IMR-90 (cell line): ENCODE data around the gene ULBP2. TPM values are rescaled to one million over a fixed set of nuclear protein-coding genes. Genes with fewer than 3 reads are reported as not detected.

Experiments
- ATAC-seq: fragments of 200-7000 bp; cut with Tn5 transposase; 2 replicates; pipeline ENCODE4 v1.9.1; 2020; ENCODE audit warnings: low read depth, mild to moderate bottlenecking, moderate library complexity
- BruUV-seq: library from RNA; stranded (reverse); fragments of 400-500 nt; replicated peaks from 2 replicates; lab custom pipeline; 2021; lab: Mats Ljungman, UMichigan
- CTCF ChIA-PET: fragments of 300-600 bp; formaldehyde crosslinking; extraction: SDS; loops from one replicate; lab custom pipeline; 2021; ENCODE audit warnings: antibody characterized with exemption; lab: Yijun Ruan, JAX
- POLR2A ChIA-PET: fragments of 300-600 bp; sonication (Branson Sonifier 250); formaldehyde crosslinking; loops from one replicate; lab custom pipeline; 2022; ENCODE audit warnings: antibody characterized with exemption; ENCODE audit not compliant: unreplicated experiment; lab: Charles Lee
- DNase-seq: peaks from one replicate; pipeline ENCODE4 v3.0.0; 2013
- H2AFZ ChIP-seq: replicated peaks from 2 replicates; pipeline ENCODE3; 2013; ENCODE audit warnings: low read length, mild to moderate bottlenecking; ENCODE audit not compliant: poor library complexity
- H2AK5ac ChIP-seq: 2 replicates; pipeline ENCODE4 v1.6.1; 2013; ENCODE audit warnings: low read depth, low read length, inconsistent platforms
- H2AK9ac ChIP-seq: replicated peaks from 2 replicates; pipeline ENCODE3; 2013; ENCODE audit warnings: mild to moderate bottlenecking, low read depth, low read length, moderate library complexity; ENCODE audit not compliant: poor library complexity
- H2BK120ac ChIP-seq: 2 replicates; pipeline ENCODE4 v1.6.1; 2013; ENCODE audit warnings: low read depth, low read length, inconsistent platforms
- H2BK15ac ChIP-seq: 3 replicates; pipeline ENCODE4 v1.6.1; 2013; ENCODE audit warnings: low read depth, low read length, inconsistent platforms
- H2BK20ac ChIP-seq: 2 replicates; pipeline ENCODE4 v1.6.1; 2013; ENCODE audit warnings: low read depth, mild to moderate bottlenecking, inconsistent platforms, low read length, moderate library complexity
- H2BK5ac ChIP-seq: 2 replicates; pipeline ENCODE4 v1.6.1; 2013; ENCODE audit warnings: mild to moderate bottlenecking, low read depth, low read length, inconsistent platforms; ENCODE audit not compliant: poor library complexity, severe bottlenecking
- H3K14ac ChIP-seq: replicated peaks from 2 replicates; pipeline ENCODE4 v1.6.1; 2013; ENCODE audit warnings: low read depth, low read length, inconsistent platforms
- H3K18ac ChIP-seq: 2 replicates; pipeline ENCODE4 v1.6.1; 2013; ENCODE audit warnings: low read depth, low read length, control low read depth
- H3K23ac ChIP-seq: 2 replicates; pipeline ENCODE4 v1.6.1; 2013; ENCODE audit warnings: low read depth, low read length, inconsistent platforms
- H3K27ac ChIP-seq: 2 replicates; pipeline ENCODE4 v1.5.1; 2013; ENCODE audit warnings: mild to moderate bottlenecking, control low read depth, low read length; ENCODE audit not compliant: insufficient read depth
- H3K27me3 ChIP-seq: 2 replicates; pipeline ENCODE4 v1.6.1; 2013; ENCODE audit warnings: low read length; ENCODE audit not compliant: control insufficient read depth, insufficient read depth
- H3K36me3 ChIP-seq: 2 replicates; pipeline ENCODE4 v1.6.1; 2013; ENCODE audit warnings: low read length, mixed read lengths; ENCODE audit not compliant: control insufficient read depth, insufficient read depth
- H3K4ac ChIP-seq: 2 replicates; pipeline ENCODE4 v1.6.1; 2013; ENCODE audit warnings: low read depth, low read length, inconsistent platforms
- H3K4me1 ChIP-seq: 2 replicates; pipeline ENCODE4 v1.6.1; 2013; ENCODE audit warnings: low read length, mixed read lengths; ENCODE audit not compliant: control insufficient read depth, insufficient read depth
- H3K4me2 ChIP-seq: 2 replicates; pipeline ENCODE4 v1.6.1; 2013; ENCODE audit warnings: low read depth, mild to moderate bottlenecking, control low read depth, low read length, moderate library complexity
- H3K4me3 ChIP-seq: 2 replicates; pipeline ENCODE4 v1.5.1; 2013; ENCODE audit warnings: low read depth, mild to moderate bottlenecking, control low read depth, low read length, moderate library complexity; ENCODE audit not compliant: insufficient read depth
- H3K56ac ChIP-seq: 2 replicates; pipeline ENCODE4 v1.6.1; 2013; ENCODE audit warnings: low read length, inconsistent platforms; ENCODE audit not compliant: insufficient read depth; ENCODE audit errors: extremely low read depth
- H3K79me1 ChIP-seq, 2 experiments: 2 replicates each; pipeline ENCODE4 v1.6.1; 2013; ENCODE audit warnings: low read length in 2 of 2, inconsistent platforms in 1 of 2, low read depth in 1 of 2
- H3K9ac ChIP-seq: 2 replicates; pipeline ENCODE4 v1.6.1; 2013; ENCODE audit warnings: low read depth, low read length, control low read depth
- H3K9me1 ChIP-seq: 2 replicates; pipeline ENCODE4 v1.6.1; 2013; ENCODE audit warnings: low read length, inconsistent platforms; ENCODE audit not compliant: insufficient read depth
- H3K9me3 ChIP-seq: 2 replicates; pipeline ENCODE4 v1.6.1; 2013; ENCODE audit warnings: low read length; ENCODE audit not compliant: control insufficient read depth, insufficient read depth
- H4K20me1 ChIP-seq: 2 replicates; pipeline ENCODE4 v1.6.1; 2013; ENCODE audit warnings: low read length, inconsistent platforms; ENCODE audit not compliant: insufficient read depth
- H4K5ac ChIP-seq: 2 replicates; pipeline ENCODE4 v1.6.1; 2013; ENCODE audit warnings: mild to moderate bottlenecking, low read depth, low read length, control low read depth
- H4K8ac ChIP-seq, 2 experiments: 2 replicates each; pipeline ENCODE4 v1.6.1; 2013; ENCODE audit warnings: low read depth in 2 of 2, low read length in 2 of 2, control low read depth in 1 of 2, inconsistent platforms in 1 of 2
- H4K91ac ChIP-seq: 2 replicates; pipeline ENCODE4 v1.6.1; 2013; ENCODE audit warnings: low read depth, low read length, inconsistent platforms; ENCODE audit not compliant: insufficient read depth
- CEBPB ChIP-seq: IDR thresholded peaks from 2 replicates; pipeline ENCODE4 v1.6.1; 2012; ENCODE audit warnings: low read depth, low read length, improper control_type of control experiment
- MXI1 ChIP-seq: IDR thresholded peaks from 2 replicates; pipeline ENCODE4 v1.6.1; 2012; ENCODE audit warnings: low read depth, mild to moderate bottlenecking, low read length, moderate library complexity, borderline replicate concordance
- POLR2A ChIP-seq: IDR thresholded peaks from 2 replicates; pipeline ENCODE4 v1.6.1; 2012; ENCODE audit warnings: mild to moderate bottlenecking, low read depth, low read length
- RAD21 ChIP-seq: IDR thresholded peaks from 2 replicates; pipeline ENCODE4 v1.6.1; 2012; ENCODE audit warnings: low read length, improper control_type of control experiment
- RCOR1 ChIP-seq: IDR thresholded peaks from 2 replicates; pipeline ENCODE4 v1.6.1; 2012; ENCODE audit warnings: mild to moderate bottlenecking, low read length, improper control_type of control experiment; ENCODE audit not compliant: insufficient replicate concordance
- RFX5 ChIP-seq: IDR thresholded peaks from 2 replicates; pipeline ENCODE4 v1.8.0; 2012; ENCODE audit warnings: low read depth, mild to moderate bottlenecking, low read length, moderate library complexity
- WGBS, 2 experiments: methylation state at CpG; one replicate each; pipeline versions ENCODE4 v1.1.5 to v1.1.7; 2013; ENCODE audit warnings: missing lambda C conversion rate in 2 of 2; ENCODE audit not compliant: insufficient read length in 1 of 2; ENCODE audit errors: extremely low coverage in 2 of 2; 5-methylcytosine and 5-hydroxymethylcytosine counted together
- dilution Hi-C: fragments of 300-500 bp; cut with HindIII; formaldehyde crosslinking; loops from one replicate; pipeline ENCODE4 v1.14.3; 2018; ENCODE audit warnings: low sequenced_read_pairs; ENCODE audit not compliant: unreplicated experiment
- in situ Hi-C: fragments of 300-500 bp; cut with MboI; formaldehyde crosslinking; loops from 3 replicates; pipeline ENCODE4 v1.14.3; 2019; ENCODE audit warnings: low sequenced_read_pairs, inconsistent platforms, mixed read lengths
- intact Hi-C: fragments of 100-400 bp; cut with micrococcal nuclease; formaldehyde crosslinking; loops from 2 replicates; pipeline ENCODE4 v1.10.0; 2022
- polyA plus RNA-seq, 3 experiments: library from polyadenylated mRNA; depleted of rRNA; stranded (reverse); fragments of >200 nt; gene quantifications; 2 replicates each; pipeline ENCODE4 v1.2.3, GENCODE V29; 2012; ENCODE audit warnings: low replicate concordance in 1 of 3
- total RNA-seq: library from RNA; depleted of rRNA; stranded (reverse); fragments of >200 nt; gene quantifications from 2 replicates; pipeline ENCODE4 v1.2.3, GENCODE V29; 2012
- TF ChIP-seq, protein P1 (sequence below): fragments of 150-350 bp; IDR thresholded peaks from 2 replicates; pipeline ENCODE4 v1.6.1; 2017; ENCODE audit warnings: mild to moderate bottlenecking, antibody characterized with exemption, low read length, low read depth

ULBP2 gene
- total and polyA plus RNA-seq, 2 of the 4 experiments (the other 2 are of a cell fraction): 7.9 to 16.2 TPM

DNA sequence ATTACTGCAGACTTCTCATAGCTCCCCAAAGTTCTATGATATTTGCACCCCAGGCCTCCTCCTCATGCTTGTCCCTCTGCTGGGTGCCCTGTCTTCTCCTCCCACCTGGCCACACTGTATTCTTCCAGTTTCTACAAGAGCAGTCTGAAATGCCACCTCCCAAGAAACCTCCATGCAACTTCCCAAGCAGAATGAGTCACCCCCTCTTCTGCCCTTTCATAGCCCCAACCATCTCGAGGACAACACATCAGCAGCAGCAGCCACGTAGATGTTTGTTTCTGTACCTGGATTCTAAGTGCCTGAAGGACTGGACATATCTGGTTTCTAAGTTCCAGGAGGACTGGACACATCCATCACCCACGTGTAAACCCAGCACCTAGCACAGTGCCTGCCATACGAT is 6.6 kb upstream of the ULBP2 start:
- no peak overlapping the region for H2BK5ac ChIP-seq
- DNase-seq (peak; percentile 34), ATAC-seq (no peak)
- H2AK9ac ChIP-seq: no peak overlapping the region
- H3K27ac ChIP-seq: no peak overlapping the region
- dilution Hi-C loops (no loop called here), in situ Hi-C loops (loop anchor here (5.0 to 25.0 kb wide), 3 partner anchors 72 to 880 kb away; no protein-coding TSS in a partner anchor), intact Hi-C loops (loop anchor here (2.0 to 10.0 kb wide), 2 partner anchors 134 to 880 kb away; partner anchors contain the start of gene ULBP3)
- no peak overlapping the region for H3K14ac ChIP-seq
- ChIA-PET POLR2A (no interaction called here), CTCF (interaction anchor here (1.8 kb wide), 1 partner anchor 81 kb away, joined by 6 read pairs; no protein-coding TSS in a partner anchor)
- no CpG with 5 or more reads among the region's 4 CpGs for WGBS, 2 experiments
- TF ChIP-seq MXI1: no peak
- no peak for TF ChIP-seq RCOR1
- no peak for TF ChIP-seq POLR2A
- TF ChIP-seq RFX5: no peak
- no peak for TF ChIP-seq CEBPB
- TF ChIP-seq, protein P1, sequence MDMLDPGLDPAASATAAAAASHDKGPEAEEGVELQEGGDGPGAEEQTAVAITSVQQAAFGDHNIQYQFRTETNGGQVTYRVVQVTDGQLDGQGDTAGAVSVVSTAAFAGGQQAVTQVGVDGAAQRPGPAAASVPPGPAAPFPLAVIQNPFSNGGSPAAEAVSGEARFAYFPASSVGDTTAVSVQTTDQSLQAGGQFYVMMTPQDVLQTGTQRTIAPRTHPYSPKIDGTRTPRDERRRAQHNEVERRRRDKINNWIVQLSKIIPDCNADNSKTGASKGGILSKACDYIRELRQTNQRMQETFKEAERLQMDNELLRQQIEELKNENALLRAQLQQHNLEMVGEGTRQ: no peak
- no peak for TF ChIP-seq RAD21
- H3K79me1 ChIP-seq: no peaks in the 10 kb centered on the region
- no peak overlapping the region for H3K4ac ChIP-seq
- H4K20me1 ChIP-seq: no peaks in the 10 kb centered on the region
- no peak overlapping the region for H2AFZ ChIP-seq
- H3K56ac ChIP-seq: no peak overlapping the region
- H3K27me3 ChIP-seq: peaks cover 55% of the 10 kb centered on the region
- H3K4me2 ChIP-seq: no peak overlapping the region
- no peak overlapping the region for H3K9ac ChIP-seq
- no peaks in the 10 kb centered on the region for H3K36me3 ChIP-seq
- H3K9me3 ChIP-seq: no peaks in the 10 kb centered on the region
- no peaks in the 10 kb centered on the region for H3K9me1 ChIP-seq
- H2BK15ac ChIP-seq: no peak overlapping the region
- H3K23ac ChIP-seq: no peak overlapping the region
- no peak overlapping the region for H2AK5ac ChIP-seq
- no peak overlapping the region for H4K8ac ChIP-seq
- H3K18ac ChIP-seq: no peak overlapping the region
- no peak overlapping the region for H2BK20ac ChIP-seq
- H3K4me1 ChIP-seq: peaks cover 4% of the 10 kb centered on the region; the same call in 1 of the 2 replicates
- H4K5ac ChIP-seq: no peak overlapping the region
- H2BK120ac ChIP-seq: no peak overlapping the region
- H3K4me3 ChIP-seq: no peak overlapping the region
- BruUV-seq: no TSS peak
- H4K91ac ChIP-seq: no peak overlapping the region
